ENCODE data around the gene SPC24.

SPC24 gene
- long read RNA-seq, donor 1, partial matches to known transcripts: 9 of 14 reads
- long read RNA-seq, donor 1, other reads (novel, unspliced or antisense): 0 of 14 reads
- long read RNA-seq, donor 2, partial matches to known transcripts: 0 of 3 reads
- long read RNA-seq, donor 2, other reads (novel, unspliced or antisense): 0 of 3 reads
- long read RNA-seq, donor 3, partial matches to known transcripts: 0 of 1 reads
- long read RNA-seq, donor 3, other reads (novel, unspliced or antisense): 0 of 1 reads
- long read RNA-seq, donor 4, partial matches to known transcripts: 0 of 5 reads
- long read RNA-seq, donor 4, other reads (novel, unspliced or antisense): 0 of 5 reads
- long read RNA-seq, donor 5, transcript SPC24-206 (5 exons, 2,315 nt): major isoform, 6 of 6 reads
- long read RNA-seq, donor 5, partial matches to known transcripts: 0 of 6 reads
- long read RNA-seq, donor 5, other reads (novel, unspliced or antisense): 0 of 6 reads
- long read RNA-seq, donor 6, partial matches to known transcripts: 0 of 4 reads
- long read RNA-seq, donor 6, other reads (novel, unspliced or antisense): 0 of 4 reads
- long read RNA-seq, donor 7: 0 reads
- long read RNA-seq, donor 8, partial matches to known transcripts: 12 of 15 reads
- long read RNA-seq, donor 8, other reads (novel, unspliced or antisense): 0 of 15 reads

GRCh38 chr19:11155373-11156120, at the start of gene SPC24:
SPC24 (minus strand) TSS chr19:11155782; CDS start chr19:11155776, 6 bp downstream.
- DNase-seq: peak; percentile 90

- no peak for DNase-seq
These were observed 49.4 kb upstream of the SPC24 start for GRCh38 chr19:11204943-11205349.

GRCh38 chr19:11204076-11204602, 48.6 kb upstream of the SPC24 start:
- DNase-seq: no peak

GRCh38 chr19:11203194-11204075, 47.9 kb upstream of the SPC24 start:
- DNase-seq: peak; percentile 42

GRCh38 chr19:11202488-11203193, 47.1 kb upstream of the SPC24 start:
- DNase-seq: no peak

- DNase-seq: no peak
These were observed 46.2 kb upstream of the SPC24 start for GRCh38 chr19:11201791-11202190.

GRCh38 chr19:11200931-11201330, 45.3 kb upstream of the SPC24 start:
- no peak for DNase-seq

- DNase-seq: no peak
These were observed 44.5 kb upstream of the SPC24 start for GRCh38 chr19:11200015-11200574.

GRCh38 chr19:11199517-11199916, 43.9 kb upstream of the SPC24 start:
- DNase-seq: no peak

GRCh38 chr19:11198769-11199424, 43.3 kb upstream of the SPC24 start:
- DNase-seq: no peak

- no peak for DNase-seq
These were observed 42.6 kb upstream of the SPC24 start for GRCh38 chr19:11198175-11198534.

- DNase-seq: peak; percentile 88
These were observed 42.0 kb upstream of the SPC24 start, which contains the start of gene KANK2 for GRCh38 chr19:11197291-11198174. KANK2 (minus strand) TSS chr19:11197545; CDS start chr19:11194511, 3,034 bp downstream.

GRCh38 chr19:11196406-11197287, 41.1 kb upstream of the SPC24 start:
- DNase-seq: peak; percentile 36

- DNase-seq: no peak
These were observed 40.1 kb upstream of the SPC24 start for GRCh38 chr19:11195681-11196080.

- DNase-seq: peak; percentile 52
These were observed 39.3 kb upstream of the SPC24 start for GRCh38 chr19:11194656-11195558.

GRCh38 chr19:11194173-11194572, 38.6 kb upstream of the SPC24 start:
- no peak for DNase-seq
